Measurements from ENCODE around the gene UFSP2.

Gene UFSP2

GRCh38 chr4:185435466-185435865 is 9.7 kb upstream of the UFSP2 start:
- ATAC-seq: no peak
- TF ChIP-seq, protein P1, sequence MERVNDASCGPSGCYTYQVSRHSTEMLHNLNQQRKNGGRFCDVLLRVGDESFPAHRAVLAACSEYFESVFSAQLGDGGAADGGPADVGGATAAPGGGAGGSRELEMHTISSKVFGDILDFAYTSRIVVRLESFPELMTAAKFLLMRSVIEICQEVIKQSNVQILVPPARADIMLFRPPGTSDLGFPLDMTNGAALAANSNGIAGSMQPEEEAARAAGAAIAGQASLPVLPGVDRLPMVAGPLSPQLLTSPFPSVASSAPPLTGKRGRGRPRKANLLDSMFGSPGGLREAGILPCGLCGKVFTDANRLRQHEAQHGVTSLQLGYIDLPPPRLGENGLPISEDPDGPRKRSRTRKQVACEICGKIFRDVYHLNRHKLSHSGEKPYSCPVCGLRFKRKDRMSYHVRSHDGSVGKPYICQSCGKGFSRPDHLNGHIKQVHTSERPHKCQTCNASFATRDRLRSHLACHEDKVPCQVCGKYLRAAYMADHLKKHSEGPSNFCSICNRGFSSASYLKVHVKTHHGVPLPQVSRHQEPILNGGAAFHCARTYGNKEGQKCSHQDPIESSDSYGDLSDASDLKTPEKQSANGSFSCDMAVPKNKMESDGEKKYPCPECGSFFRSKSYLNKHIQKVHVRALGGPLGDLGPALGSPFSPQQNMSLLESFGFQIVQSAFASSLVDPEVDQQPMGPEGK (CRISPR knock-in tag; IDR thresholded peaks at IDR 0.05; ENCODE audit: borderline replicate concordance): no peak
- TF ChIP-seq CSDC2 (CRISPR knock-in tag; IDR thresholded peaks at IDR 0.05) (no peak), ZFP3 (CRISPR knock-in tag; IDR thresholded peaks at IDR 0.05) (no peak), CREB5 (CRISPR knock-in tag; IDR thresholded peaks at IDR 0.05; ENCODE audit: low read depth) (no peak), PPARA (CRISPR knock-in tag; IDR thresholded peaks at IDR 0.05; ENCODE audit: borderline replicate concordance) (no peak), ESRRG (CRISPR knock-in tag; IDR thresholded peaks at IDR 0.05) (no peak), SNAI2 (CRISPR knock-in tag; IDR thresholded peaks at IDR 0.05) (no peak), ISL1 (CRISPR knock-in tag; IDR thresholded peaks at IDR 0.05) (no peak), TOX (CRISPR knock-in tag; IDR thresholded peaks at IDR 0.05; ENCODE audit: borderline replicate concordance) (no peak), ZC3H10 (CRISPR knock-in tag; IDR thresholded peaks at IDR 0.05) (no peak), TSHZ2 (CRISPR knock-in tag; IDR thresholded peaks at IDR 0.05) (no peak), ZNF70 (CRISPR knock-in tag; IDR thresholded peaks at IDR 0.05) (no peak), GLIS3 (CRISPR knock-in tag; IDR thresholded peaks at IDR 0.05) (no peak), ZNF565 (CRISPR knock-in tag; conservative IDR thresholded peaks at IDR 0.05; ENCODE audit: low read depth) (no peak), OSR1 (CRISPR knock-in tag; IDR thresholded peaks at IDR 0.05) (no peak)

- no peak for TF ChIP-seq ARNTL (CRISPR knock-in tag; IDR thresholded peaks at IDR 0.05; ENCODE audit: borderline replicate concordance, low read depth)
- ATAC-seq: no peak
These were observed 3.9 kb upstream of the UFSP2 start for GRCh38 chr4:185429660-185430059.

GRCh38 chr4:185426960-185427688 is 1.4 kb upstream of the UFSP2 start:
- no peak for TF ChIP-seq ZNF70 (CRISPR knock-in tag; IDR thresholded peaks at IDR 0.05)
- no peak for TF ChIP-seq BACH2 (CRISPR knock-in tag; IDR thresholded peaks at IDR 0.05; ENCODE audit: borderline replicate concordance)
- TF ChIP-seq GLIS3 (CRISPR knock-in tag; IDR thresholded peaks at IDR 0.05): no peak
- no peak for TF ChIP-seq ARNTL (CRISPR knock-in tag; IDR thresholded peaks at IDR 0.05; ENCODE audit: borderline replicate concordance, low read depth)
- TF ChIP-seq ESRRG (CRISPR knock-in tag; IDR thresholded peaks at IDR 0.05): no peak
- no peak for ATAC-seq

- peak; percentile 74 for ATAC-seq
- TF ChIP-seq OSR1 (CRISPR knock-in tag; IDR thresholded peaks at IDR 0.05) (no peak), ISL1 (CRISPR knock-in tag; IDR thresholded peaks at IDR 0.05) (no peak), CSDC2 (CRISPR knock-in tag; IDR thresholded peaks at IDR 0.05) (no peak), ZNF565 (CRISPR knock-in tag; conservative IDR thresholded peaks at IDR 0.05; ENCODE audit: low read depth) (no peak), RARB (CRISPR knock-in tag; IDR thresholded peaks at IDR 0.05) (no peak), ZFP3 (CRISPR knock-in tag; IDR thresholded peaks at IDR 0.05) (no peak), TSHZ2 (CRISPR knock-in tag; IDR thresholded peaks at IDR 0.05) (no peak), ZFP30 (CRISPR knock-in tag; IDR thresholded peaks at IDR 0.05) (no peak), ZC3H10 (CRISPR knock-in tag; IDR thresholded peaks at IDR 0.05) (no peak), BACH2 (CRISPR knock-in tag; IDR thresholded peaks at IDR 0.05; ENCODE audit: borderline replicate concordance) (no peak), CSRNP3 (CRISPR knock-in tag; IDR thresholded peaks at IDR 0.05) (no peak)
- TF ChIP-seq, protein P2, sequence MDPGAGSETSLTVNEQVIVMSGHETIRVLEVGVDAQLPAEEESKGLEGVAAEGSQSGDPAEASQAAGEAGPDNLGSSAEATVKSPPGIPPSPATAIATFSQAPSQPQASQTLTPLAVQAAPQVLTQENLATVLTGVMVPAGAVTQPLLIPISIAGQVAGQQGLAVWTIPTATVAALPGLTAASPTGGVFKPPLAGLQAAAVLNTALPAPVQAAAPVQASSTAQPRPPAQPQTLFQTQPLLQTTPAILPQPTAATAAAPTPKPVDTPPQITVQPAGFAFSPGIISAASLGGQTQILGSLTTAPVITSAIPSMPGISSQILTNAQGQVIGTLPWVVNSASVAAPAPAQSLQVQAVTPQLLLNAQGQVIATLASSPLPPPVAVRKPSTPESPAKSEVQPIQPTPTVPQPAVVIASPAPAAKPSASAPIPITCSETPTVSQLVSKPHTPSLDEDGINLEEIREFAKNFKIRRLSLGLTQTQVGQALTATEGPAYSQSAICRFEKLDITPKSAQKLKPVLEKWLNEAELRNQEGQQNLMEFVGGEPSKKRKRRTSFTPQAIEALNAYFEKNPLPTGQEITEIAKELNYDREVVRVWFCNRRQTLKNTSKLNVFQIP (CRISPR knock-in tag; IDR thresholded peaks at IDR 0.05; ENCODE audit: borderline replicate concordance, low read depth): no peak
These were observed 688 bp downstream of the UFSP2 start for GRCh38 chr4:185424905-185425646.

All from SK-N-SH treated with all-trans-retinoic acid at 6 μM for 48 hours (cell line).